Endodermal cell (in vitro differentiated cells): Measurements from ENCODE around the gene DHPS. TPM values are rescaled to one million over a fixed set of nuclear protein-coding genes. Genes with fewer than 3 reads are reported as not detected.

Source experiments
- DNase-seq: peaks from one replicate; pipeline ENCODE4 v3.0.0-alpha.2; 2017
- H3K27ac ChIP-seq: 2 replicates; pipeline ENCODE4 v1.5.1; 2013; ENCODE audit warnings: mild to moderate bottlenecking, low read depth, low read length, moderate library complexity
- H3K27me3 ChIP-seq: 2 replicates; pipeline ENCODE4 v1.6.1; 2013; ENCODE audit warnings: mild to moderate bottlenecking, low read length, moderate library complexity; ENCODE audit not compliant: insufficient read depth, control insufficient read depth, poor library complexity, severe bottlenecking
- H3K36me3 ChIP-seq: 2 replicates; pipeline ENCODE4 v1.7.0; 2013; ENCODE audit warnings: mild to moderate bottlenecking, low read length, moderate library complexity; ENCODE audit not compliant: control insufficient read depth, insufficient read depth
- H3K4me1 ChIP-seq: one replicate; pipeline ENCODE4 v1.7.0; 2013; ENCODE audit warnings: low read length; ENCODE audit not compliant: control insufficient read depth, insufficient read depth
- H3K4me3 ChIP-seq: 2 replicates; pipeline ENCODE4 v1.5.1; 2013; ENCODE audit warnings: mild to moderate bottlenecking, low read length, moderate library complexity
- H3K9ac ChIP-seq: 2 replicates; pipeline ENCODE4 v1.6.1; 2013; ENCODE audit warnings: mild to moderate bottlenecking, low read length, moderate library complexity; ENCODE audit not compliant: poor library complexity, severe bottlenecking; ENCODE audit errors: extremely low read depth
- H3K9me3 ChIP-seq: 2 replicates; pipeline ENCODE4 v1.6.1; 2013; ENCODE audit warnings: mild to moderate bottlenecking, low read length, moderate library complexity; ENCODE audit not compliant: control insufficient read depth
- H3K27ac Mint-ChIP-seq: 2 replicates; pipeline ENCODE4 v1.8.0; 2020; ENCODE audit warnings: mixed read lengths
- H3K27me3 Mint-ChIP-seq: 2 replicates; pipeline ENCODE4 v1.8.0; 2021; ENCODE audit warnings: mild to moderate bottlenecking, mixed read lengths; ENCODE audit not compliant: insufficient read depth
- H3K36me3 Mint-ChIP-seq: 2 replicates; pipeline ENCODE4 v1.8.0; 2020; ENCODE audit warnings: low read depth, mixed read lengths
- H3K4me1 Mint-ChIP-seq: 2 replicates; pipeline ENCODE4 v1.8.0; 2020; ENCODE audit warnings: mixed read lengths
- H3K4me3 Mint-ChIP-seq: 2 replicates; pipeline ENCODE4 v1.8.0; 2020; ENCODE audit warnings: mild to moderate bottlenecking, moderate library complexity, mixed read lengths
- H3K9me3 Mint-ChIP-seq: 2 replicates; pipeline ENCODE4 v1.8.0; 2020; ENCODE audit warnings: mild to moderate bottlenecking, mixed read lengths
- CTCF ChIP-seq: fragments of 200-600 bp; sonication (generic); conservative IDR thresholded peaks from 2 replicates; pipeline ENCODE4 v1.5.0; 2021; ENCODE audit warnings: antibody characterized with exemption, mild to moderate bottlenecking
- WGBS, 2 experiments: methylation state at CpG; one replicate each; pipeline versions ENCODE4 v1.1.5 to v1.1.7; 2013; ENCODE audit warnings: missing lambda C conversion rate in 2 of 2, mixed read lengths in 1 of 2; ENCODE audit not compliant: insufficient coverage in 1 of 2, insufficient read length in 1 of 2; 5-methylcytosine and 5-hydroxymethylcytosine counted together
- total RNA-seq, 2 donors: library from RNA; stranded (reverse); fragmentation: NEBNext Ultra II Directional in 1 of 2; extraction: Animal tissue kit (Norgen Biotek cat#: 25700) in 1 of 2; gene quantifications; 2 replicates in 1 of 2; 3 replicates in 1 of 2; pipeline ENCODE4 v1.2.1, GENCODE V29; 2021

DHPS gene
- total RNA-seq, 2 donors from 2014 or later, result 76.1 to 98.5 TPM

- H3K9ac ChIP-seq, result peak overlapping the region; percentile 56
- no peak overlapping the region for H3K27ac ChIP-seq
- H3K27me3 ChIP-seq, result no peaks in the 10 kb centered on the region
- TF ChIP-seq CTCF, result no peak
- no peaks in the 10 kb centered on the region for H3K4me1 ChIP-seq
- H3K4me3 Mint-ChIP-seq, result peak overlapping the region; percentile 96
- no peaks in the 10 kb centered on the region for H3K9me3 Mint-ChIP-seq
- DNase-seq, result no peak
- peaks cover 25% of the 10 kb centered on the region for H3K36me3 Mint-ChIP-seq
- H3K9me3 ChIP-seq, result no peaks in the 10 kb centered on the region
- H3K4me3 ChIP-seq, result peak overlapping the region; percentile 93
- peak overlapping the region; percentile 98 for H3K27ac Mint-ChIP-seq
- H3K27me3 Mint-ChIP-seq, result no peaks in the 10 kb centered on the region
- H3K36me3 ChIP-seq, result peaks cover 32% of the 10 kb centered on the region
- WGBS, 2 experiments, result 2% methylated on average over 24 of the region's 24 CpGs; no CpG with 5 or more reads in 1 of the 2 experiments
- H3K4me1 Mint-ChIP-seq, result peaks cover 22% of the 10 kb centered on the region
Observed at GRCh38 chr19:12668932-12669269, 12.8 kb downstream of the DHPS start.

- Histone ChIP-seq H3K9ac (peak overlapping the region; percentile 56), H3K4me3 (peak overlapping the region; percentile 93), H3K9me3 (no peaks in the 10 kb centered on the region), H3K4me1 (no peaks in the 10 kb centered on the region), H3K36me3 (peaks cover 32% of the 10 kb centered on the region), H3K27me3 (no peaks in the 10 kb centered on the region), H3K27ac (no peak overlapping the region)
- DNase-seq, result no peak
- H3K27ac Mint-ChIP-seq, result peak overlapping the region; percentile 98
- TF ChIP-seq CTCF, result no peak
- H3K9me3 Mint-ChIP-seq, result no peaks in the 10 kb centered on the region
- 82 to 88% methylated on average over 8 of the region's 8 CpGs for WGBS, 2 experiments
- H3K4me1 Mint-ChIP-seq, result peaks cover 22% of the 10 kb centered on the region
- no peaks in the 10 kb centered on the region for H3K27me3 Mint-ChIP-seq
- H3K4me3 Mint-ChIP-seq, result peak overlapping the region; percentile 96
- peaks cover 27% of the 10 kb centered on the region for H3K36me3 Mint-ChIP-seq
Observed at GRCh38 chr19:12668346-12668745, 13.3 kb downstream of the DHPS start.

GRCh38 chr19:12667731-12668302, 13.9 kb downstream of the DHPS start:
- TF ChIP-seq CTCF, result no peak
- H3K9me3 ChIP-seq, result no peaks in the 10 kb centered on the region
- no peak overlapping the region for H3K9ac ChIP-seq
- Mint-ChIP-seq H3K27me3 (no peaks in the 10 kb centered on the region), H3K9me3 (no peaks in the 10 kb centered on the region), H3K27ac (no peak overlapping the region), H3K36me3 (peaks cover 28% of the 10 kb centered on the region), H3K4me3 (peak overlapping the region; percentile 96), H3K4me1 (peaks cover 22% of the 10 kb centered on the region)
- H3K27ac ChIP-seq, result no peak overlapping the region
- H3K27me3 ChIP-seq, result no peaks in the 10 kb centered on the region
- H3K4me1 ChIP-seq, result no peaks in the 10 kb centered on the region
- 87 to 92% methylated on average over 3 to 4 of the region's 4 CpGs for WGBS, 2 experiments
- peaks cover 32% of the 10 kb centered on the region for H3K36me3 ChIP-seq
- H3K4me3 ChIP-seq, result peak overlapping the region; percentile 93
- no peak for DNase-seq
